ENCODE results near the gene LLPH. TPM values are rescaled to one million over a fixed set of nuclear protein-coding genes. Genes with fewer than 3 reads are reported as not detected.

The LLPH gene
- total RNA-seq, 4 donors from 2014 or later, result 5.8 to 12.6 (median 7.8) TPM

- Histone ChIP-seq H3K4me1 (peaks cover 0 to 5% (median 0%) of the 10 kb centered on the region in 4 donors), H3K27ac (replicated peaks in 1 of 4) (no peak overlapping the region), H3K27me3 (no peaks in the 10 kb centered on the region), H3K36me3 (peaks cover 26 to 42% (median 34%) of the 10 kb centered on the region in 4 donors), H3K4me3 (no peak overlapping the region), H3K9me3 (no peaks in the 10 kb centered on the region)
- intact Hi-C loops (cut with DNase I), result loop anchor here (10.0 kb wide), 1 partner anchor 185 kb away; the partner anchor contains the start of gene HELB
- DNase-seq (ENCODE audit: extremely low spot score), result no peak
- 84% methylated on average over 1 of the region's 1 CpG for WGBS
- TF ChIP-seq EP300 (IDR thresholded peaks at IDR 0.05) (no peak), POLR2A (IDR thresholded peaks at IDR 0.05; ENCODE audit: low read depth) (no peak), CTCF (IDR thresholded peaks at IDR 0.05) (no peak), POLR2AphosphoS5 (IDR thresholded peaks at IDR 0.05) (no peak)
These were observed 10.7 kb downstream of the LLPH start for GRCh38 chr12:66119870-66120241.

GRCh38 chr12:66119229-66119869, 11.2 kb downstream of the LLPH start:
- intact Hi-C loops (cut with DNase I), result no loop called here
- TF ChIP-seq EP300 (IDR thresholded peaks at IDR 0.05) (no peak), POLR2A (IDR thresholded peaks at IDR 0.05; ENCODE audit: low read depth) (no peak), POLR2AphosphoS5 (IDR thresholded peaks at IDR 0.05) (no peak), CTCF (IDR thresholded peaks at IDR 0.05) (no peak)
- H3K27ac ChIP-seq (replicated peaks in 1 of 4), result no peak overlapping the region
- peaks cover 0 to 5% (median 0%) of the 10 kb centered on the region in 4 donors for H3K4me1 ChIP-seq
- no peaks in the 10 kb centered on the region for H3K27me3 ChIP-seq
- H3K9me3 ChIP-seq, result no peaks in the 10 kb centered on the region
- WGBS, result 87% methylated on average over 2 of the region's 2 CpGs
- DNase-seq (ENCODE audit: extremely low spot score), result no peak
- peaks cover 21 to 37% (median 29%) of the 10 kb centered on the region in 4 donors for H3K36me3 ChIP-seq
- H3K4me3 ChIP-seq, result no peak overlapping the region

DNA sequence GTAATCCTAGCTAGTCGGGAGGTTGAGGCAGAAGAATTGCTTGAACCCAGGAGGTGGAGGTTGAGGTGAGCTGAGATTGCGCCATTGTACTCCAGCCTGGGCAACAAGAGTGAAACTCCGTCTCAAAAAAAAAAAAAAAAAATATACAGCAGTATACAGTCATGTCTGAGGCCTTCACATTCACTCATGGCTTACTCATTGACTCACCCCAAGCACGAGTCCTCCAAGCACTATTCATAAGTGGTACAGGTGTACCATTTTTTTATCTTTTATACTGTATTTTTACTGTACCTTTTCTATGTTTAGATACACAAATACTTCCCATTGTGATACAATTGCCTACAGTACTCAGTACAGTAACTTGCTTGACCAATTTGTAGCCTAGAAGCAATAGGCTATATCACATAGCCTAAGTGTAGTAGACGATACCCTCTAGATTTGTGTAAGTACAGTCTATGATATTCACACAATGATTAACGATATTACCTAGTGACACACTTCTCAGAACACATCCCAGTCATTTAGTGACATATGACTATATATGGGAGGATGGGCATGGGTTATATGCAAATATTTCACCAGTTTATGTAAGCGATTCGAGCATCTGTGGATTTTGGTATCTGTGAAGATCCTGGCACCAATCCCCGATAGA, 12.2 kb downstream of the LLPH start:
- TF ChIP-seq CTCF (IDR thresholded peaks at IDR 0.05), result no peak
- TF ChIP-seq POLR2A (IDR thresholded peaks at IDR 0.05; ENCODE audit: low read depth), result no peak
- no peak for TF ChIP-seq EP300 (IDR thresholded peaks at IDR 0.05)
- TF ChIP-seq POLR2AphosphoS5 (IDR thresholded peaks at IDR 0.05), result no peak
- H3K9me3 ChIP-seq, result no peaks in the 10 kb centered on the region
- DNase-seq (ENCODE audit: extremely low spot score), result no peak
- no peak overlapping the region for H3K4me3 ChIP-seq
- no peak overlapping the region for H3K27ac ChIP-seq (replicated peaks in 1 of 4)
- H3K36me3 ChIP-seq, result peaks cover 11 to 27% (median 19%) of the 10 kb centered on the region in 4 donors
- intact Hi-C loops (cut with DNase I), result no loop called here
- 94% methylated on average over 9 of the region's 9 CpGs for WGBS
- H3K4me1 ChIP-seq, result peaks cover 0 to 5% (median 0%) of the 10 kb centered on the region in 4 donors
- H3K27me3 ChIP-seq, result no peaks in the 10 kb centered on the region

DNA sequence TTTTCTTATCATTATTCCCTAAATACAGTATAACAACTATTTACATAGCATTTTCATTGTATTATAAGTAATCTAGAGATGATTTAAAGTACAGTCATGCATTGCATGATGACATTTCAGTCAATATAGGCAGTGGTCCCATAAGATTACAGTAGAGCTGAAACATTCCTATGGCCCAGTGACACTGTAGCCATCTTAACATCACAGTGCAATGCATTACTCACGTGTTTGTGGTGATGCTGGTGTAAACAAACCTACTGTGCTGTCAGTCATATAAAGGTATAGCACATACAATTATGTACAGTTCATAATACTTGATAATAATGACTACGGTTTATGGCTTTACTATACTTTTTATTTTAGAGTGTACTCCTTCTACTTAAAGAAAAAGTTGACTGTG, 13.3 kb downstream of the LLPH start:
- no peaks in the 10 kb centered on the region for H3K9me3 ChIP-seq
- no peaks in the 10 kb centered on the region for H3K27me3 ChIP-seq
- H3K4me1 ChIP-seq, result peaks cover 0 to 5% (median 0%) of the 10 kb centered on the region in 4 donors
- H3K36me3 ChIP-seq, result peaks cover 0 to 18% (median 11%) of the 10 kb centered on the region in 4 donors
- H3K27ac ChIP-seq (replicated peaks in 1 of 4), result no peak overlapping the region
- no peak for DNase-seq (ENCODE audit: extremely low spot score)
- H3K4me3 ChIP-seq, result no peak overlapping the region
- WGBS, result 85% methylated on average over 2 of the region's 2 CpGs
- TF ChIP-seq POLR2AphosphoS5 (IDR thresholded peaks at IDR 0.05), result no peak
- no peak for TF ChIP-seq CTCF (IDR thresholded peaks at IDR 0.05)
- TF ChIP-seq EP300 (IDR thresholded peaks at IDR 0.05), result no peak
- no peak for TF ChIP-seq POLR2A (IDR thresholded peaks at IDR 0.05; ENCODE audit: low read depth)
- intact Hi-C loops (cut with DNase I), result no loop called here
